Vagina (tissue), 2 donors: ENCODE data around the gene SPRYD4. TPM values are rescaled to one million over a fixed set of nuclear protein-coding genes. Genes with fewer than 3 reads are reported as not detected.
A peak's percentile ranks its signal among the peaks of the same experiment; 100 is the strongest.
"Not testable (repeated sequence)": the region's sequence is repeated elsewhere in the genome, so short reads cannot be mapped to it uniquely, and the experiment has no call there.

Experiments used
- DNase-seq, 2 donors: peaks; one replicate each; pipeline ENCODE4 v3.0.0-alpha.2; 2017; ENCODE audit errors: extremely low spot score in 2 of 2
- H3K27ac ChIP-seq: fragments of 200-600 bp; sonication (generic); one replicate; pipeline ENCODE4 v1.5.1; 2019
- H3K27me3 ChIP-seq: fragments of 200-600 bp; sonication (generic); one replicate; pipeline ENCODE4 v1.5.1; 2019
- H3K36me3 ChIP-seq, 2 donors: fragments of 200-600 bp; sonication (generic); one replicate each; pipeline ENCODE4 v1.5.1; 2017 to 2019
- H3K4me1 ChIP-seq: fragments of 200-600 bp; sonication (generic); one replicate; pipeline ENCODE4 v1.5.1; 2019
- H3K4me3 ChIP-seq, 2 donors: fragments of 200-600 bp; sonication (generic); 1 replicate in 1 of 2; 2 replicates in 1 of 2; pipeline ENCODE4 v1.5.1; 2016 to 2019
- H3K9me3 ChIP-seq: fragments of 200-600 bp; sonication (generic); one replicate; pipeline ENCODE4 v1.5.1; 2019
- POLR2A ChIP-seq, 2 donors: fragments of 450-650 bp; IDR thresholded peaks; one replicate each; pipeline ENCODE4 v1.6.1; 2017; ENCODE audit warnings: antibody characterized with exemption in 2 of 2, mild to moderate bottlenecking in 2 of 2, moderate library complexity in 2 of 2
- POLR2AphosphoS5 ChIP-seq, 2 donors: sonication (generic); formaldehyde crosslinking; IDR thresholded peaks; one replicate each; pipeline ENCODE4 v1.9.0; 2017; ENCODE audit warnings: antibody characterized with exemption in 2 of 2, mild to moderate bottlenecking in 2 of 2, low read depth in 1 of 2; ENCODE audit not compliant: insufficient read depth in 1 of 2
- intact Hi-C: fragments of 100-400 bp; cut with DNase I; formaldehyde crosslinking; loops from one replicate; pipeline ENCODE4 v1.15.1; 2023
- total RNA-seq: library from RNA; depleted of rRNA; stranded (reverse); fragments of >200 nt; gene quantifications from one replicate; pipeline ENCODE4 v1.2.3, GENCODE V29; 2016
- TF ChIP-seq, protein P1 (sequence below), 3 experiments: fragments of 450-650 bp in 2 of 3; fragments of 200-600 bp in 1 of 3; sonication (generic) in 1 of 3; IDR thresholded peaks; one replicate each; pipeline ENCODE4 v1.5.1; 2017 to 2019; ENCODE audit warnings: antibody characterized with exemption in 3 of 3, mild to moderate bottlenecking in 2 of 3, moderate library complexity in 2 of 3

The SPRYD4 gene
- total RNA-seq, 1 donor from 2014 or later, result 1.7 TPM

DNA sequence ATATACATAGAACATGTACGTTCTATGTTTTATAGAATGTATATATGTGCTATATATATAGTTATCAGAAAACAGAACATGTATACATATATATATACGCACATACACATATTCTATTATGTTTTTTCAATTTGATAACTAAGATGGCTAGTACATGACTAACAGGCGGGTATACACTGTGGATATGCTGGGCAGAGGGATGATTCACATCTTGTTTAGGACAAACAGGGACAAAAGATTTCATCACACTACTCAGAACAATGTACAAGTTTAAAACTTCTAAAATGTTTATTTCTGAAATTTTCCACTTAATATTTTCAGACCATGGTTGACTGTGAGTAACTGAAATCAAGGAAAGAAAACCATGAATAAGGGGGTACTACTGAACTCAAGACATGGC is 36.5 kb upstream of the SPRYD4 start:
- no peak overlapping the region for H3K27ac ChIP-seq

DNA sequence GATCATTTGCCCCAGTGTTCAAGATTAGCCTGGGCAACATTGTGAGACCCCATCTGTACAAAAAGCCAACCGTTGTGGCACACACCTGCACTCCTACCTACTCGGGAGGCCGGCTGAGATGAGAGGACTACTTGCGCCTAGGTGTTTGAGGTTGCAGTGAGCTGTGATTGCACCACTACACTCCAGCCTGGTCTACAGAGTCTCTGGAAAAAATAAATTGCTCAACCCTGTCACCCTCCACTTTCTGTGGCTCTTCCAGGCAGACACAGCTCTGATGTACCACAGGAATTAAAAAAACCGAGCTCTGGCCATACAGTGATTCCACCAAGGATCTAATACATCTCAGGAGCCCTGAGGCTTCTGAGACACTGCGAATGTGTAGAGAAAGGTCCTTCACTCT is 33.5 kb upstream of the SPRYD4 start:
- Histone ChIP-seq H3K27me3 (no peaks in the 10 kb centered on the region), H3K36me3 (peaks cover 0 to 9% of the 10 kb centered on the region in 2 donors), H3K4me3 (no peak overlapping the region), H3K4me1 (no peaks in the 10 kb centered on the region), H3K9me3 (no peaks in the 10 kb centered on the region), H3K27ac (no peak overlapping the region)
- intact Hi-C loops, result no loop called here
- TF ChIP-seq POLR2AphosphoS5 (IDR thresholded peaks at IDR 0.05; ENCODE audit: insufficient read depth in 1 of 2, low read depth in 1 of 2) (no peak), POLR2A (IDR thresholded peaks at IDR 0.05) (no peak)
- DNase-seq, result no peak

More for the DNA sequence above, 36.5 kb upstream of the SPRYD4 start:
- Histone ChIP-seq H3K4me3 (no peak overlapping the region), H3K27me3 (no peaks in the 10 kb centered on the region), H3K9me3 (no peaks in the 10 kb centered on the region), H3K4me1 (no peaks in the 10 kb centered on the region), H3K36me3 (peaks cover 0 to 9% of the 10 kb centered on the region in 2 donors)
- no peak for DNase-seq
- TF ChIP-seq, protein P1, sequence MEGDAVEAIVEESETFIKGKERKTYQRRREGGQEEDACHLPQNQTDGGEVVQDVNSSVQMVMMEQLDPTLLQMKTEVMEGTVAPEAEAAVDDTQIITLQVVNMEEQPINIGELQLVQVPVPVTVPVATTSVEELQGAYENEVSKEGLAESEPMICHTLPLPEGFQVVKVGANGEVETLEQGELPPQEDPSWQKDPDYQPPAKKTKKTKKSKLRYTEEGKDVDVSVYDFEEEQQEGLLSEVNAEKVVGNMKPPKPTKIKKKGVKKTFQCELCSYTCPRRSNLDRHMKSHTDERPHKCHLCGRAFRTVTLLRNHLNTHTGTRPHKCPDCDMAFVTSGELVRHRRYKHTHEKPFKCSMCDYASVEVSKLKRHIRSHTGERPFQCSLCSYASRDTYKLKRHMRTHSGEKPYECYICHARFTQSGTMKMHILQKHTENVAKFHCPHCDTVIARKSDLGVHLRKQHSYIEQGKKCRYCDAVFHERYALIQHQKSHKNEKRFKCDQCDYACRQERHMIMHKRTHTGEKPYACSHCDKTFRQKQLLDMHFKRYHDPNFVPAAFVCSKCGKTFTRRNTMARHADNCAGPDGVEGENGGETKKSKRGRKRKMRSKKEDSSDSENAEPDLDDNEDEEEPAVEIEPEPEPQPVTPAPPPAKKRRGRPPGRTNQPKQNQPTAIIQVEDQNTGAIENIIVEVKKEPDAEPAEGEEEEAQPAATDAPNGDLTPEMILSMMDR (IDR thresholded peaks at IDR 0.05), result no peak
- TF ChIP-seq POLR2AphosphoS5 (IDR thresholded peaks at IDR 0.05; ENCODE audit: insufficient read depth in 1 of 2, low read depth in 1 of 2) (no peak), POLR2A (IDR thresholded peaks at IDR 0.05) (no peak)
- intact Hi-C loops, result no loop called here

DNA sequence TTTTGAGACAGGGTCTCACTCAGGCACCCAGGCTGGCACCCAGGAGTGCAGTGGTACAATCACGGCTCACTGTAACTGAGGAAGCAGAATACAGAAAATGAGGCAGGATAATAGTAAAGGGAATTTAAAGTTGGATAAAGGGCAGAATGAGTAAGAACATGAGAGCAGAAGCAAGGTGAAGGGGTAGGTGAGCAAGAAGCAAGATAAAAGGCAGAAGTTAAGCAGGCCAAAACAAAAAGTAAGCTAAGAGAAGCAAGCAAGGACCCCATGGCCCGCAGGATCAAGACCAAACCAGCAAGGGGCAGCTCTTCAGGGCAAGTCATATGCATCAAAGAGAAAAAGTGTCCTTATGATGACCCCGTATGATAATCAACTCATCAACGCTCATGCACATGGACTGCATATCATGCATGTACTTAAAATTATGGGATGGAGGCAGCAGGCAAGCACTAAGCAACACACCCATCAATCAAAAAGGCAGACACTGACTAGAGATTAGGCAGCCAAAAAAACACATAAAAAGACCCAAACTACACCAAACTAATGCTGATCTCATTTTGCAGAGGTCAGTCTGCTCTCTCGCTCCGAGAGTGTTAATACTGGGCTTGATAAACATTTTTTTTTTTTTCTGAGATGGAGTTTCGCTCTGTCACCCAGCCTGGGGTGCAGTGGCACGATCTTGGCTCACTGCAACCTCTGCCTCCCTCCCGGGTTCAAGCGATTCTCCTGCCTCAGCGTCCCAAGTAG is 30.8 kb upstream of the SPRYD4 start:
- TF ChIP-seq POLR2AphosphoS5 (IDR thresholded peaks at IDR 0.05; ENCODE audit: insufficient read depth in 1 of 2, low read depth in 1 of 2), result no peak
- TF ChIP-seq, protein P1 (IDR thresholded peaks at IDR 0.05), result no peak
- no peak for TF ChIP-seq POLR2A (IDR thresholded peaks at IDR 0.05)
- intact Hi-C loops, result no loop called here
- Histone ChIP-seq H3K27ac (no peak overlapping the region), H3K4me1 (no peaks in the 10 kb centered on the region), H3K27me3 (no peaks in the 10 kb centered on the region), H3K36me3 (no peaks in the 10 kb centered on the region), H3K9me3 (no peaks in the 10 kb centered on the region), H3K4me3 (no peak overlapping the region)
- no peak for DNase-seq

DNA sequence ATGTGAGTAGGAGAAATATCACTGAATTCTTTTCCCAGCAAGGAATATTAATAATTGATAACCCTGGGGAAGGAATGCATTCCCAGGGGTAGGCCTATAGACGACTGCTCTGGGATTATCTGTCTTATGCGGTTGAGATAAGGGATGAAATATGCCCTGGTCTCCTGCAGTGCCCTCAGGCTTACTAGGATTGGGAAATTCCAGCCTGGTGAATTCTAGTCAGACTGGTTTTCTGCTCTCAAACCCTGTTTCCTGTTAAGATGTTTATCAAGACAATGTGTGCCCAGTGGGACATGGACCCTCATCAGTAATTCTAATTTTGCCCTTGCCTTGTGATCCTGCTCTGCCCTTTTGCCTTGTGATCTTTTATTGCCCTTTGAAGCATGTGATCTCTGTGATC is 25.2 kb upstream of the SPRYD4 start:
- DNase-seq, H3K27me3 ChIP-seq, intact Hi-C loops, H3K9me3 ChIP-seq, H3K4me3 ChIP-seq, H3K4me1 ChIP-seq, H3K27ac ChIP-seq, H3K36me3 ChIP-seq: not testable (repeated sequence)

DNA sequence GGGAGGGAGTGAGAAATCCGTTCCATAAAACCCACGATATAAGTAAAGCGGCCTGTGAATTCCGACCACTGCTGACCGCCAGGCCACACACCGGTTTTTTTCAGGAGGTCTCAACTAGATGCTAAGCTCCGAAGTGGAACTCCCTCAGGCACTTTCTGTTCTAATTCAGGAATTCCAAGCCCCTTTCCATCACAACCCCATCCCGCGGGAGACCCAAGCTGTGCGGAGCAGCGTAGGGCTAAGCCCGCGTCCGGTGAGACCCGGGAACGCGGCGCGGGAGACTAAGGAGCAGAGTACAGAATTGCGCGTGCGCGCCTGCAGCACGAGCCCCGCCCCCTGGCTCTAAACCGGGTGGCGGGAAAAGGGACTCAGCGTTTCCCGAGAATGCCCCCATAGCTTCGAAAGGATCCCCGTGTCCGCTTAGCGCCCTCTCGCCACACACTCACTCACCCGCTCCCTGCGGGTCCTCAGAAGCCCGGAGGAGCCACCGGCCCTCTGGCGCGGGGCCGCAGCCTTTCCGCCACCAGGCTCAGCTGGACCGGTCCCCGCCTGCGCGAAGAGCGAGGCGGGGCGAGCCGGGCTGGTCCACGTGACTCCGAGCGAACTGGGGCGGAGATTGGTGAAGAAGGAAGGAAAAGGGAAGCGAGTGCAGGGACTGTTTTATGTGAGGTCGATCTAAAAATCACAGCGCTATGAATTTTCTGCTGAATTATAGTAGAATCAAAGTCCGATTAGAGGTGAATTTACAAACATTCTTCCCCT is 19.3 kb upstream of the SPRYD4 start, which contains the start of gene TIMELESS:
TSS of gene TIMELESS (minus strand) at position 567 of the 762 bp plus-strand sequence. CDS start 15,256 bp downstream, outside the sequence.
- Histone ChIP-seq H3K27ac (peak within 1 kb of the TSS; percentile 84), H3K9me3 (no peaks in the 10 kb centered on the region), H3K4me3 (peak within 1 kb of the TSS; percentile 61 to 78), H3K36me3 (no peaks in the 10 kb centered on the region), H3K27me3 (no peaks in the 10 kb centered on the region), H3K4me1 (peaks cover 7% of the 10 kb centered on the region)
- TF ChIP-seq POLR2AphosphoS5 (IDR thresholded peaks at IDR 0.05; ENCODE audit: insufficient read depth in 1 of 2, low read depth in 1 of 2) (peak; percentile 93 to 95), POLR2A (IDR thresholded peaks at IDR 0.05) (peak in 1 of 2 donors; percentile 38)
- TF ChIP-seq, protein P1 (IDR thresholded peaks at IDR 0.05), result peak in 1 of 3 experiments; percentile 4
- intact Hi-C loops, result no loop called here
- peak in 1 of 2 donors; percentile 97 for DNase-seq
